HEK293 (cell line): ENCODE data around the gene MSI2.

Experiments
- CTCF ChIA-PET: fragments of 350-600 bp; formaldehyde crosslinking; extraction: SDS; loops from one replicate; lab custom pipeline; 2021; ENCODE audit warnings: antibody characterized with exemption; lab: Yijun Ruan, JAX
- POLR2A ChIA-PET: fragments of 300-600 bp; formaldehyde crosslinking; extraction: SDS; loops from one replicate; lab custom pipeline; 2020; ENCODE audit warnings: antibody characterized with exemption, inconsistent platforms; lab: Yijun Ruan, JAX
- H3K27ac ChIP-seq: fragments of 200-500 bp; sonication (Bioruptor generic); 2 replicates; pipeline ENCODE4 v1.5.1; 2014; ENCODE audit warnings: low read depth, low read length, control low read depth, inconsistent platforms; ENCODE audit errors: extremely low read depth
- H3K36me3 ChIP-seq, 2 experiments: fragments of 200-500 bp in 1 of 2; sonication (Bioruptor generic) in 1 of 2; 1 replicate in 1 of 2; 2 replicates in 1 of 2; pipeline ENCODE4 v1.5.1; 2014 to 2017; ENCODE audit warnings: inconsistent platforms in 2 of 2, low read length in 2 of 2; ENCODE audit not compliant: control insufficient read depth in 2 of 2, insufficient read depth in 1 of 2
- H3K4me1 ChIP-seq: fragments of 200-500 bp; sonication (Bioruptor generic); 2 replicates; pipeline ENCODE4 v1.5.1; 2014; ENCODE audit warnings: mild to moderate bottlenecking, low read length, inconsistent platforms; ENCODE audit not compliant: control insufficient read depth, insufficient read depth
- H3K4me3 ChIP-seq: 2 replicates; pipeline ENCODE4 v1.5.1; 2011; ENCODE audit warnings: low read depth, mild to moderate bottlenecking, control low read depth, low read length, moderate library complexity
- H3K9me3 ChIP-seq: fragments of 200-500 bp; sonication (Bioruptor generic); 2 replicates; pipeline ENCODE4 v1.5.1; 2014; ENCODE audit warnings: low read depth, low read length, inconsistent platforms; ENCODE audit not compliant: control insufficient read depth, insufficient read depth
- BCL11A ChIP-seq: fragments of 450-650 bp; formaldehyde crosslinking; IDR thresholded peaks from 2 replicates; pipeline ENCODE4 v1.5.1; 2016; ENCODE audit warnings: low read depth, missing biosample characterization, missing genetic modification characterization
- GLIS1 ChIP-seq: fragments of 450-650 bp; formaldehyde crosslinking; IDR thresholded peaks from 2 replicates; pipeline ENCODE4 v1.5.1; 2016; ENCODE audit warnings: missing biosample characterization, missing genetic modification characterization
- PRDM10 ChIP-seq: fragments of 450-650 bp; formaldehyde crosslinking; IDR thresholded peaks from 2 replicates; pipeline ENCODE4 v1.5.1; 2016; ENCODE audit warnings: missing biosample characterization, missing genetic modification characterization
- RBAK ChIP-seq: fragments of 450-650 bp; formaldehyde crosslinking; IDR thresholded peaks from 2 replicates; pipeline ENCODE4 v1.5.1; 2016; ENCODE audit warnings: missing biosample characterization, missing genetic modification characterization
- SALL2 ChIP-seq: fragments of 450-650 bp; formaldehyde crosslinking; IDR thresholded peaks from 2 replicates; pipeline ENCODE4 v1.5.0; 2017; ENCODE audit warnings: missing biosample characterization, mild to moderate bottlenecking, missing genetic modification characterization, borderline replicate concordance
- TCF7L2 ChIP-seq: IDR thresholded peaks from 2 replicates; pipeline ENCODE4 v1.6.1; 2011; ENCODE audit warnings: low read depth, mild to moderate bottlenecking, inconsistent platforms, low read length, moderate library complexity, borderline replicate concordance
- ZBTB26 ChIP-seq: fragments of 450-650 bp; formaldehyde crosslinking; optimal IDR thresholded peaks from 2 replicates; pipeline ENCODE3; 2016; ENCODE audit warnings: missing biosample characterization, mild to moderate bottlenecking, missing genetic modification characterization
- ZFP3 ChIP-seq: fragments of 450-650 bp; formaldehyde crosslinking; IDR thresholded peaks from 2 replicates; pipeline ENCODE4 v1.5.1; 2016; ENCODE audit warnings: low read depth, missing biosample characterization, missing genetic modification characterization
- ZFP37 ChIP-seq: fragments of 450-650 bp; formaldehyde crosslinking; IDR thresholded peaks from 2 replicates; pipeline ENCODE4 v1.5.1; 2016; ENCODE audit warnings: missing biosample characterization, missing genetic modification characterization
- ZIC2 ChIP-seq: fragments of 450-650 bp; formaldehyde crosslinking; IDR thresholded peaks from 2 replicates; pipeline ENCODE4 v1.5.1; 2016; ENCODE audit warnings: missing biosample characterization, missing genetic modification characterization
- ZNF16 ChIP-seq: fragments of 450-650 bp; formaldehyde crosslinking; IDR thresholded peaks from 2 replicates; pipeline ENCODE4 v1.5.1; 2016; ENCODE audit warnings: low read depth, missing biosample characterization, missing genetic modification characterization
- ZNF184 ChIP-seq: fragments of 450-650 bp; IDR thresholded peaks from 2 replicates; pipeline ENCODE4 v1.5.1; 2018; ENCODE audit warnings: missing biosample characterization, mild to moderate bottlenecking, missing genetic modification characterization
- ZNF404 ChIP-seq: fragments of 450-650 bp; formaldehyde crosslinking; IDR thresholded peaks from 2 replicates; pipeline ENCODE4 v1.5.1; 2017; ENCODE audit warnings: missing biosample characterization, missing genetic modification characterization
- ZNF426 ChIP-seq: fragments of 450-650 bp; formaldehyde crosslinking; IDR thresholded peaks from 2 replicates; pipeline ENCODE4 v1.5.1; 2017; ENCODE audit warnings: missing biosample characterization, missing genetic modification characterization, mild to moderate bottlenecking, inconsistent platforms, moderate library complexity
- ZNF473 ChIP-seq: fragments of 450-650 bp; formaldehyde crosslinking; IDR thresholded peaks from 2 replicates; pipeline ENCODE4 v1.5.1; 2017; ENCODE audit warnings: missing biosample characterization, missing genetic modification characterization
- ZNF521 ChIP-seq: fragments of 450-650 bp; formaldehyde crosslinking; IDR thresholded peaks from 2 replicates; pipeline ENCODE4 v1.5.1; 2017; ENCODE audit warnings: missing biosample characterization, mild to moderate bottlenecking, missing genetic modification characterization
- ZNF626 ChIP-seq: fragments of 450-650 bp; sonication (Bioruptor Pico); formaldehyde crosslinking; IDR thresholded peaks from 2 replicates; pipeline ENCODE4 v1.5.1; 2018; ENCODE audit warnings: missing biosample characterization, missing genetic modification characterization, inconsistent platforms
- ZNF660 ChIP-seq: fragments of 450-650 bp; IDR thresholded peaks from 2 replicates; pipeline ENCODE4 v1.5.1; 2018; ENCODE audit warnings: missing biosample characterization, mild to moderate bottlenecking, missing genetic modification characterization
- ZNF747 ChIP-seq: fragments of 450-650 bp; formaldehyde crosslinking; IDR thresholded peaks from 2 replicates; pipeline ENCODE4 v1.5.1; 2016; ENCODE audit warnings: missing biosample characterization, missing genetic modification characterization
- ZNF843 ChIP-seq: fragments of 450-650 bp; formaldehyde crosslinking; IDR thresholded peaks from 2 replicates; pipeline ENCODE4 v1.5.1; 2016; ENCODE audit warnings: missing biosample characterization, missing genetic modification characterization
- ZSCAN23 ChIP-seq: fragments of 450-650 bp; formaldehyde crosslinking; IDR thresholded peaks from 2 replicates; pipeline ENCODE4 v1.5.1; 2016; ENCODE audit warnings: missing biosample characterization, missing genetic modification characterization
- ZXDB ChIP-seq: fragments of 450-650 bp; formaldehyde crosslinking; IDR thresholded peaks from 2 replicates; pipeline ENCODE4 v1.5.1; 2016; ENCODE audit warnings: missing biosample characterization, missing genetic modification characterization

Gene MSI2

GRCh38 chr17:57651451-57651850 is 395.1 kb downstream of the MSI2 start:
- H3K4me1 ChIP-seq = peaks cover 3% of the 10 kb centered on the region; the same call in 1 of the 2 replicates
- ChIA-PET CTCF (interaction anchor here (0.6 kb wide), 2 partner anchors 101 to 471 kb away, joined by 3 read pairs; no protein-coding TSS in a partner anchor), POLR2A (no interaction called here)
- no peak overlapping the region for H3K4me3 ChIP-seq
- no peak overlapping the region for H3K27ac ChIP-seq
- H3K36me3 ChIP-seq = peaks cover 0 to 3% of the 10 kb centered on the region in 2 experiments; a peak in 1 of 3 replicates
- H3K9me3 ChIP-seq = no peaks in the 10 kb centered on the region
- TF ChIP-seq ZNF473 (tag by site-specific recombination) (no peak), ZIC2 (peak; percentile 51)

GRCh38 chr17:57651996-57652395 is 395.7 kb downstream of the MSI2 start:
- peaks cover 0 to 3% of the 10 kb centered on the region in 2 experiments; a peak in 1 of 3 replicates for H3K36me3 ChIP-seq
- TF ChIP-seq ZNF426 (tag by site-specific recombination) = no peak
- H3K9me3 ChIP-seq = no peaks in the 10 kb centered on the region
- ChIA-PET POLR2A (interaction anchor here (0.6 kb wide), 1 partner anchor 23 kb away, joined by 4 read pairs; no protein-coding TSS in a partner anchor), CTCF (interaction anchor here (0.6 to 1.5 kb wide), 2 partner anchors 20 to 101 kb away, joined by 3 to 5 read pairs; no protein-coding TSS in a partner anchor)
- H3K4me1 ChIP-seq = peaks cover 3% of the 10 kb centered on the region; the same call in 1 of the 2 replicates
- no peak overlapping the region for H3K4me3 ChIP-seq
- no peak overlapping the region for H3K27ac ChIP-seq

GRCh38 chr17:57652811-57653210 is 396.5 kb downstream of the MSI2 start:
- peaks cover 0 to 3% of the 10 kb centered on the region in 2 experiments; a peak in 1 of 3 replicates for H3K36me3 ChIP-seq
- CTCF ChIA-PET = interaction anchor here (0.7 to 1.5 kb wide), 2 partner anchors 19 to 36 kb away, joined by 3 to 5 read pairs; no protein-coding TSS in a partner anchor
- H3K4me3 ChIP-seq = no peak overlapping the region
- H3K4me1 ChIP-seq = peaks cover 3% of the 10 kb centered on the region; the same call in 1 of the 2 replicates
- TF ChIP-seq PRDM10 (no peak), SALL2 (no peak), ZXDB (no peak), ZNF404 (tag by site-specific recombination) (no peak), ZNF184 (no peak)
- POLR2A ChIA-PET = no interaction called here
- H3K9me3 ChIP-seq = no peaks in the 10 kb centered on the region
- no peak overlapping the region for H3K27ac ChIP-seq

GRCh38 chr17:57653279-57653678 is 397.0 kb downstream of the MSI2 start:
- Histone ChIP-seq H3K27ac (no peak overlapping the region), H3K9me3 (no peaks in the 10 kb centered on the region), H3K4me3 (no peak overlapping the region), H3K36me3 (peaks cover 0 to 3% of the 10 kb centered on the region in 2 experiments; a peak in 1 of 3 replicates), H3K4me1 (peaks cover 3% of the 10 kb centered on the region; the same call in 1 of the 2 replicates)
- POLR2A ChIA-PET = no interaction called here
- TF ChIP-seq RBAK (tag by site-specific recombination) = no peak
- no peak for TF ChIP-seq ZNF843 (tag by site-specific recombination)
- no peak for TF ChIP-seq ZIC2
- no peak for TF ChIP-seq ZNF626 (tag by site-specific recombination)
- no peak for TF ChIP-seq ZNF16
- no peak for TF ChIP-seq ZNF521 (tag by site-specific recombination)
- no peak for TF ChIP-seq ZSCAN23
- no peak for TF ChIP-seq ZFP3 (tag by site-specific recombination)
- no peak for TF ChIP-seq BCL11A (tag by site-specific recombination)
- TF ChIP-seq ZNF747 (tag by site-specific recombination) = no peak
- TF ChIP-seq ZBTB26 = no peak
- TF ChIP-seq ZNF184 = no peak
- no peak for TF ChIP-seq ZNF660 (tag by site-specific recombination)
- TF ChIP-seq GLIS1 (tag by site-specific recombination) = no peak
- TF ChIP-seq TCF7L2 = no peak
- no peak for TF ChIP-seq ZFP37 (tag by site-specific recombination)
- CTCF ChIA-PET = interaction anchor here (0.7 to 2.3 kb wide), 3 partner anchors 19 to 56 kb away, joined by 3 to 5 read pairs (median 5); no protein-coding TSS in a partner anchor
